Measurements from ENCODE around the gene METTL27.

METTL27 gene

GRCh38 chr7:73879977-73880681 is 37.8 kb upstream of the METTL27 start:
- H3K4me3 ChIP-seq (ENCODE audit: control insufficient read depth, low read depth, low read length), result no peak overlapping the region
- peak; percentile 72 for DNase-seq (ENCODE audit: low read depth)
- TF ChIP-seq, protein P1, sequence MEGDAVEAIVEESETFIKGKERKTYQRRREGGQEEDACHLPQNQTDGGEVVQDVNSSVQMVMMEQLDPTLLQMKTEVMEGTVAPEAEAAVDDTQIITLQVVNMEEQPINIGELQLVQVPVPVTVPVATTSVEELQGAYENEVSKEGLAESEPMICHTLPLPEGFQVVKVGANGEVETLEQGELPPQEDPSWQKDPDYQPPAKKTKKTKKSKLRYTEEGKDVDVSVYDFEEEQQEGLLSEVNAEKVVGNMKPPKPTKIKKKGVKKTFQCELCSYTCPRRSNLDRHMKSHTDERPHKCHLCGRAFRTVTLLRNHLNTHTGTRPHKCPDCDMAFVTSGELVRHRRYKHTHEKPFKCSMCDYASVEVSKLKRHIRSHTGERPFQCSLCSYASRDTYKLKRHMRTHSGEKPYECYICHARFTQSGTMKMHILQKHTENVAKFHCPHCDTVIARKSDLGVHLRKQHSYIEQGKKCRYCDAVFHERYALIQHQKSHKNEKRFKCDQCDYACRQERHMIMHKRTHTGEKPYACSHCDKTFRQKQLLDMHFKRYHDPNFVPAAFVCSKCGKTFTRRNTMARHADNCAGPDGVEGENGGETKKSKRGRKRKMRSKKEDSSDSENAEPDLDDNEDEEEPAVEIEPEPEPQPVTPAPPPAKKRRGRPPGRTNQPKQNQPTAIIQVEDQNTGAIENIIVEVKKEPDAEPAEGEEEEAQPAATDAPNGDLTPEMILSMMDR (conservative IDR thresholded peaks at IDR 0.05; ENCODE audit: control insufficient read depth, insufficient read depth, low read depth, low read length), result no peak

GRCh38 chr7:73876973-73877372 is 34.7 kb upstream of the METTL27 start:
- TF ChIP-seq, protein P1 (conservative IDR thresholded peaks at IDR 0.05; ENCODE audit: control insufficient read depth, insufficient read depth, low read depth, low read length), result no peak
- no peak overlapping the region for H3K4me3 ChIP-seq (ENCODE audit: control insufficient read depth, low read depth, low read length)
- no peak for DNase-seq (ENCODE audit: low read depth)

GRCh38 chr7:73876361-73876760 is 34.0 kb upstream of the METTL27 start:
- DNase-seq (ENCODE audit: low read depth), result no peak
- TF ChIP-seq, protein P1 (conservative IDR thresholded peaks at IDR 0.05; ENCODE audit: control insufficient read depth, insufficient read depth, low read depth, low read length), result no peak
- no peak overlapping the region for H3K4me3 ChIP-seq (ENCODE audit: control insufficient read depth, low read depth, low read length)

DNA sequence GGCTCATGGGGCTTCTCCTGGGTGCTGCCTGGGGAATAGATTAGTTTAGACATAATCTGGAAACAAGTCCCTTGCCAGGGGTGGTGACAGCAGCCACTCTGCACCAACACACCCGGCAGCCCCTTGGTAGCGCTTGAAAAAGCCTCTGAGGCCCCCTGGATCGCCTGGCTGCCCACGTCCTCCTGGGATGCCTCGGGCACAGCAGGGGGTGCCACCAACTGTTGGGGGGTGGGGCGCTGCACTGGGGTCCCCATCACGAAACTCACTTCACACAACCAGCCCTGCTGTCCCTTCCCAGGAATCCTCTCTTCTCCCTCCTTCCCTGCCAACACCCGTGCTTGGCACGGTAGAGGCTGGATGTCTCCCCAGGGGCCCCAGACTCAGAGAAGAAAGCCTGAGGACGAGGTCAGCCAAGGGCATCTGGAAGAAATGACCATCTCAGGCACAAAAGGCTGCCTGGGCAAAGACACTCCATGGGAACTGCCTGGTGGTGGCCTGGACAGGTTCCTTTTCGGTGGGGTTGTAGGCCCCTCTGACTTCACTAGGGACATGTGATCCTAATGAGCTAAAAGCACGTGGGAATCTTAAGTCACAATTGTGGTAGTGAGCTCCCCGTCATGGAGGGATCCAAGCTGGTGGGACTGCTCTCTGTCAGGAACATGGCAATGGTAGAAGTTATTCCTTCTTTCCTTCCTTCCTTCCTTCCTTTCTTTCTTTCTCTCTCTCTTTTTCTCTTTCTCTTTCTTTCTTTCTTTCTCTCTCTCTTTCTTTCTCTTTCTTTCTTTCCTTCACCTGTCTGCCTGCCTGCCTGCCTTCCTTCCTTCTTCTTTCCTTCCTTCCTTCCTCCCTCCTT is 30.0 kb upstream of the METTL27 start:
- H3K4me3 ChIP-seq (ENCODE audit: control insufficient read depth, low read depth, low read length), result no peak overlapping the region
- DNase-seq (ENCODE audit: low read depth), result no peak
- TF ChIP-seq, protein P1 (conservative IDR thresholded peaks at IDR 0.05; ENCODE audit: control insufficient read depth, insufficient read depth, low read depth, low read length), result no peak

DNA sequence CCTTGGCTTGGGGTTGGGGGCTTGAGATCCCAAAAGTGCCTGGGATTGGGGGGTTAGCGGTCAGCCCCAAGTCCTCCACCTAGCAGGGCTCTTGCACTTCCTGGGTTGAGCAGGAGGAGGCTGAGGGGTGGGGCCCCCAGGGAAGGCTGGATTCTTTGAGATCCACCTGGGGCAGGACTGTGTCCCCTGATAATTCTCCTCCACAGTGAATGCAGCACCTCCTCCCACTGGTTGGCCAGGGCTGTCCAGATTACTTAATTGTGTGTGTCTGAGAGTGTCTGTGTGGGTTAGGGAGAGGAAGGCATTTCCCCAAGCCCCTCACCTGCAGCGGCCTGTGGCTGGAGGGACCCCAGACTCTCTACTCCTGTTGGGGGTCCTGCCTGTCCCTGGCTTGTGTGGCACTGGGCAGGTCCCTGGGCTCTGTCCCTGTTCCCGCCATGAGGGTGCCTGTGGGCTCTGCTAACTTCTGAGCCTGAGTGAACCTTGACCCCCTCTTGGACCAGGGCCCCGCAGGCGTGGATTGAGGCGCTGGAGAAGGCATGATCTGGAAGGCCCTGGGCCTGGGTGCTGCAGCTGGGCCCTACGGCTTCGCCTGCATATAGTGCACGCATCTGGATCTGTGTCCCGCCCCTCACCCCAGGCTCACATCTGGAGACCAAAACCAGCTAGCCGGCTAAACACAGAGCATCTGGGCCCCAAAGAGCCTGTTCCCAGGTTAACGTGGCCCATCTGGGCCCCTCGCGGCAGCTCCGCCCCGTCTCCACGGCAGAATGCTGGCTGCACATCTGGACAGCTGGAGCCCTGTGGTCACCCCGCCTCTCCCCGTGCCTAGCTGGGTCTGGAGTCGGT is 29.1 kb upstream of the METTL27 start:
- no peak for DNase-seq (ENCODE audit: low read depth)
- H3K4me3 ChIP-seq (ENCODE audit: control insufficient read depth, low read depth, low read length), result no peak overlapping the region
- TF ChIP-seq, protein P1 (conservative IDR thresholded peaks at IDR 0.05; ENCODE audit: control insufficient read depth, insufficient read depth, low read depth, low read length), result no peak

- TF ChIP-seq, protein P1 (conservative IDR thresholded peaks at IDR 0.05; ENCODE audit: control insufficient read depth, insufficient read depth, low read depth, low read length), result no peak
- DNase-seq (ENCODE audit: low read depth), result no peak
- no peak overlapping the region for H3K4me3 ChIP-seq (ENCODE audit: control insufficient read depth, low read depth, low read length)
Measured at GRCh38 chr7:73870041-73870492, 27.8 kb upstream of the METTL27 start.

All from fibroblast of mammary gland (primary cell).